Esophagus muscularis mucosa (tissue), 4 donors: ENCODE measurements around the gene VEPH1.

ENCODE experiments used
- EP300 ChIP-seq: sonication (generic); formaldehyde crosslinking; IDR thresholded peaks from one replicate; pipeline ENCODE4 v1.6.1; 2017; ENCODE audit warnings: antibody characterized with exemption
- POLR2A ChIP-seq: fragments of 450-650 bp; IDR thresholded peaks from one replicate; pipeline ENCODE4 v1.6.1; 2017; ENCODE audit warnings: antibody characterized with exemption, moderate library complexity, mild to moderate bottlenecking, low read depth
- TF ChIP-seq, protein P1 (sequence below), 3 experiments: fragments of 200-600 bp in 2 of 3; fragments of 450-650 bp in 1 of 3; sonication (generic) in 2 of 3; IDR thresholded peaks; one replicate each; pipeline ENCODE4 v1.5.1; 2017 to 2019; ENCODE audit warnings: antibody characterized with exemption in 3 of 3, mild to moderate bottlenecking in 2 of 3, moderate library complexity in 1 of 3

DNA sequence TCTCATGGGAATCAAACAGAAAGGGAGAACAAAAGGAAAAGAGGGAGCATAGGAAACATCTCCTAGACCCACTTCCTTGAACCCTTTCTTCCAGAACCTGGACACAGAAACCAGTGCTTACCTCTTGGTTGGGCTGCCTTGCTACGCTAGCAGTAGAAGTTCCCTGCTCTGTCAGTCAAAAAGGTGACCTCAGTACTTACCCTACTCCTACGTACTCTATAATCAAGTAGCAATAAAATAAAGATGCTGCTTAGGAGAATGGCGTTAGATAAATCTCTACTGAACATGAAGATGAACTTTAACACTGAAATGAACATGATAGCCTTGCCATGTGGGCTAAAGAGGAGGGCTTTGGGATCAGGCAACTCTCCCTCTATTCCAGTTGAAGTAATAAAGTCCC lies 7.4 kb downstream of the VEPH1 start:
- TF ChIP-seq, protein P1, sequence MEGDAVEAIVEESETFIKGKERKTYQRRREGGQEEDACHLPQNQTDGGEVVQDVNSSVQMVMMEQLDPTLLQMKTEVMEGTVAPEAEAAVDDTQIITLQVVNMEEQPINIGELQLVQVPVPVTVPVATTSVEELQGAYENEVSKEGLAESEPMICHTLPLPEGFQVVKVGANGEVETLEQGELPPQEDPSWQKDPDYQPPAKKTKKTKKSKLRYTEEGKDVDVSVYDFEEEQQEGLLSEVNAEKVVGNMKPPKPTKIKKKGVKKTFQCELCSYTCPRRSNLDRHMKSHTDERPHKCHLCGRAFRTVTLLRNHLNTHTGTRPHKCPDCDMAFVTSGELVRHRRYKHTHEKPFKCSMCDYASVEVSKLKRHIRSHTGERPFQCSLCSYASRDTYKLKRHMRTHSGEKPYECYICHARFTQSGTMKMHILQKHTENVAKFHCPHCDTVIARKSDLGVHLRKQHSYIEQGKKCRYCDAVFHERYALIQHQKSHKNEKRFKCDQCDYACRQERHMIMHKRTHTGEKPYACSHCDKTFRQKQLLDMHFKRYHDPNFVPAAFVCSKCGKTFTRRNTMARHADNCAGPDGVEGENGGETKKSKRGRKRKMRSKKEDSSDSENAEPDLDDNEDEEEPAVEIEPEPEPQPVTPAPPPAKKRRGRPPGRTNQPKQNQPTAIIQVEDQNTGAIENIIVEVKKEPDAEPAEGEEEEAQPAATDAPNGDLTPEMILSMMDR (IDR thresholded peaks at IDR 0.05), result no peak
- TF ChIP-seq EP300 (no peak), POLR2A (no peak)
